ENCODE measurements around the gene HVCN1.
"Not testable (repeated sequence)": the region's sequence is repeated elsewhere in the genome, so short reads cannot be mapped to it uniquely, and the experiment has no call there.

Gene HVCN1

GRCh38 chr12:110661337-110661972 is 27.5 kb downstream of the HVCN1 start:
- no peak for DNase-seq

GRCh38 chr12:110658878-110659277 is 30.0 kb downstream of the HVCN1 start:
- DNase-seq = no peak

- no peak for DNase-seq
Measured at GRCh38 chr12:110658242-110658641, 30.7 kb downstream of the HVCN1 start.

- no peak for DNase-seq
Measured at GRCh38 chr12:110657747-110658146, 31.2 kb downstream of the HVCN1 start.

GRCh38 chr12:110656071-110656655 is 32.8 kb downstream of the HVCN1 start:
- DNase-seq = no peak

GRCh38 chr12:110654238-110654637 is 34.7 kb downstream of the HVCN1 start:
- not testable (repeated sequence) for DNase-seq

- DNase-seq = no peak
Measured at GRCh38 chr12:110649341-110649847, 39.5 kb downstream of the HVCN1 start.

GRCh38 chr12:110647631-110648040 is 41.3 kb downstream of the HVCN1 start:
- DNase-seq = no peak

GRCh38 chr12:110641521-110641920 is 47.4 kb downstream of the HVCN1 start:
- DNase-seq = no peak

GRCh38 chr12:110640275-110641025 is 48.5 kb downstream of the HVCN1 start:
- DNase-seq = no peak

- DNase-seq = no peak
Measured at GRCh38 chr12:110639336-110640141, 49.4 kb downstream of the HVCN1 start.

- no peak for DNase-seq
Measured at GRCh38 chr12:110638796-110639195, 50.1 kb downstream of the HVCN1 start.

GRCh38 chr12:110637869-110638441 is 51.0 kb downstream of the HVCN1 start:
- no peak for DNase-seq

- DNase-seq = no peak
Measured at GRCh38 chr12:110636516-110636915, 52.4 kb downstream of the HVCN1 start.

- no peak for DNase-seq
Measured at GRCh38 chr12:110635055-110635454, 53.9 kb downstream of the HVCN1 start.

- no peak for DNase-seq
Measured at GRCh38 chr12:110627500-110628195, 61.3 kb downstream of the HVCN1 start.

GRCh38 chr12:110622582-110622981 is 66.3 kb downstream of the HVCN1 start:
- no peak for DNase-seq

GRCh38 chr12:110619534-110619953 is 69.4 kb downstream of the HVCN1 start:
- no peak for DNase-seq

GRCh38 chr12:110616471-110617115 is 72.3 kb downstream of the HVCN1 start:
- no peak for DNase-seq

- no peak for DNase-seq
Measured at GRCh38 chr12:110615171-110615570, 73.7 kb downstream of the HVCN1 start.
